Measurements from ENCODE around the gene ERICH6.

- TF ChIP-seq, protein P1, sequence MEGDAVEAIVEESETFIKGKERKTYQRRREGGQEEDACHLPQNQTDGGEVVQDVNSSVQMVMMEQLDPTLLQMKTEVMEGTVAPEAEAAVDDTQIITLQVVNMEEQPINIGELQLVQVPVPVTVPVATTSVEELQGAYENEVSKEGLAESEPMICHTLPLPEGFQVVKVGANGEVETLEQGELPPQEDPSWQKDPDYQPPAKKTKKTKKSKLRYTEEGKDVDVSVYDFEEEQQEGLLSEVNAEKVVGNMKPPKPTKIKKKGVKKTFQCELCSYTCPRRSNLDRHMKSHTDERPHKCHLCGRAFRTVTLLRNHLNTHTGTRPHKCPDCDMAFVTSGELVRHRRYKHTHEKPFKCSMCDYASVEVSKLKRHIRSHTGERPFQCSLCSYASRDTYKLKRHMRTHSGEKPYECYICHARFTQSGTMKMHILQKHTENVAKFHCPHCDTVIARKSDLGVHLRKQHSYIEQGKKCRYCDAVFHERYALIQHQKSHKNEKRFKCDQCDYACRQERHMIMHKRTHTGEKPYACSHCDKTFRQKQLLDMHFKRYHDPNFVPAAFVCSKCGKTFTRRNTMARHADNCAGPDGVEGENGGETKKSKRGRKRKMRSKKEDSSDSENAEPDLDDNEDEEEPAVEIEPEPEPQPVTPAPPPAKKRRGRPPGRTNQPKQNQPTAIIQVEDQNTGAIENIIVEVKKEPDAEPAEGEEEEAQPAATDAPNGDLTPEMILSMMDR (IDR thresholded peaks at IDR 0.05) = no peak
- TF ChIP-seq POLR2AphosphoS5 (IDR thresholded peaks at IDR 0.05; ENCODE audit: insufficient read depth in 1 of 2, low read depth in 1 of 2) = no peak
- no peak for TF ChIP-seq POLR2A (IDR thresholded peaks at IDR 0.05)
These were observed 43.3 kb upstream of the ERICH6 start for GRCh38 chr3:150746791-150747590.
